OCI-LY3 (cell line): ENCODE measurements around the gene TRIM42.

Experiments
- H2AFZ ChIP-seq: fragments of 200-600, 300-600 bp; shearing (Covaris generic); 2 replicates; pipeline ENCODE4 v1.6.0; 2014; ENCODE audit warnings: antibody characterized with exemption, low read depth, low read length
- H3K27ac ChIP-seq: fragments of 200-600, 300-600 bp; sonication (generic); 2 replicates; pipeline ENCODE4 v1.5.1; 2014; ENCODE audit warnings: mild to moderate bottlenecking, low read length, moderate library complexity, mixed read lengths
- H3K27me3 ChIP-seq: fragments of 200-600, 300-600 bp; sonication (generic); 2 replicates; pipeline ENCODE4 v1.6.1; 2014; ENCODE audit warnings: low read depth, low read length, mixed read lengths
- H3K36me3 ChIP-seq: fragments of 200-600, 300-600 bp; sonication (generic); replicated peaks from 2 replicates; pipeline ENCODE3; 2014; ENCODE audit warnings: low read depth, low read length, mixed read lengths
- H3K4me1 ChIP-seq: fragments of 300-600, 200-600 bp; sonication (generic); 2 replicates; pipeline ENCODE4 v1.6.1; 2014; ENCODE audit warnings: low read length, mixed read lengths
- H3K4me2 ChIP-seq: fragments of 200-600, 300-600 bp; sonication (generic); 2 replicates; pipeline ENCODE4 v1.6.1; 2014; ENCODE audit warnings: low read length, mixed read lengths
- H3K4me3 ChIP-seq: fragments of 300-600, 200-600 bp; sonication (generic); 2 replicates; pipeline ENCODE4 v1.5.1; 2014; ENCODE audit warnings: antibody characterized with exemption, mild to moderate bottlenecking, low read length, moderate library complexity
- H3K79me2 ChIP-seq: fragments of 300-600, 200-600 bp; shearing (Covaris generic); 2 replicates; pipeline ENCODE4 v1.6.1; 2014; ENCODE audit warnings: mild to moderate bottlenecking, low read length, mixed read lengths
- H3K9ac ChIP-seq: fragments of 300-600, 200-600 bp; shearing (Covaris generic); 2 replicates; pipeline ENCODE4 v1.6.0; 2014; ENCODE audit warnings: mild to moderate bottlenecking, low read length, moderate library complexity
- H3K9me3 ChIP-seq: fragments of 200-600, 300-600 bp; shearing (Covaris generic); 2 replicates; pipeline ENCODE4 v1.6.1; 2014; ENCODE audit warnings: low read length, mixed read lengths; ENCODE audit not compliant: insufficient read depth
- H4K20me1 ChIP-seq: fragments of 200-600, 300-600 bp; sonication (generic); 2 replicates; pipeline ENCODE4 v1.6.1; 2016; ENCODE audit warnings: low read length, mixed read lengths; ENCODE audit not compliant: insufficient read depth
- EZH2phosphoT487 ChIP-seq: fragments of 200-600 bp; shearing (Covaris generic); IDR thresholded peaks from 2 replicates; pipeline ENCODE4 v1.6.1; 2018; ENCODE audit warnings: antibody characterized with exemption, mixed run types, low read depth
- TF ChIP-seq, protein P1 (sequence below): fragments of 200-600, 300-600 bp; sonication (generic); IDR thresholded peaks from 2 replicates; pipeline ENCODE4 v1.5.1; 2014; ENCODE audit warnings: antibody characterized with exemption, low read length, low read depth

Gene TRIM42

DNA sequence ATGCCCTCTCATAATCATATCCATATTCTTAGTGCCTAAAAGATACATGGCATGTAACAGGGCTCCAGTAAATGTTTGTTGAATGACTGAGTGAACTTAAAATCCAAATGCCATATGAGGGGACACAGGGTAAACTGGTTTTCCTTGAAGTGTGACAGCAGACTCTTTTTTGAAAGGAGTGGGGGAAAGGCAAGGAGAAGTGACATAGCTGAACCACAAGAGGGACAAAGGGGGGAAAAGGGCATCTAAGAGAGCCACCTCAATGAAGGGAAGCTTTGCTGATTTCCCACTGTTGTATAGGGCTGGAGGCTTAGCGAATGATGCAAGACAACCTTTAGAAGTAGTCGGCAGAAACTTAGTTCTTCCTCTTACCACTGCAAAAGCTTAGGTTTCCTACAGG is 9.1 kb downstream of the TRIM42 start:
- Histone ChIP-seq H3K36me3 (no peaks in the 10 kb centered on the region), H3K79me2 (no peaks in the 10 kb centered on the region), H3K9ac (no peak overlapping the region), H2AFZ (no peak overlapping the region), H3K27ac (no peak overlapping the region), H3K4me3 (no peak overlapping the region), H4K20me1 (no peaks in the 10 kb centered on the region), H3K27me3 (no peaks in the 10 kb centered on the region), H3K4me1 (peaks cover 13% of the 10 kb centered on the region; the same call in 1 of the 2 replicates), H3K9me3 (no peaks in the 10 kb centered on the region), H3K4me2 (no peak overlapping the region)
- TF ChIP-seq EZH2phosphoT487: no peak
- TF ChIP-seq, protein P1, sequence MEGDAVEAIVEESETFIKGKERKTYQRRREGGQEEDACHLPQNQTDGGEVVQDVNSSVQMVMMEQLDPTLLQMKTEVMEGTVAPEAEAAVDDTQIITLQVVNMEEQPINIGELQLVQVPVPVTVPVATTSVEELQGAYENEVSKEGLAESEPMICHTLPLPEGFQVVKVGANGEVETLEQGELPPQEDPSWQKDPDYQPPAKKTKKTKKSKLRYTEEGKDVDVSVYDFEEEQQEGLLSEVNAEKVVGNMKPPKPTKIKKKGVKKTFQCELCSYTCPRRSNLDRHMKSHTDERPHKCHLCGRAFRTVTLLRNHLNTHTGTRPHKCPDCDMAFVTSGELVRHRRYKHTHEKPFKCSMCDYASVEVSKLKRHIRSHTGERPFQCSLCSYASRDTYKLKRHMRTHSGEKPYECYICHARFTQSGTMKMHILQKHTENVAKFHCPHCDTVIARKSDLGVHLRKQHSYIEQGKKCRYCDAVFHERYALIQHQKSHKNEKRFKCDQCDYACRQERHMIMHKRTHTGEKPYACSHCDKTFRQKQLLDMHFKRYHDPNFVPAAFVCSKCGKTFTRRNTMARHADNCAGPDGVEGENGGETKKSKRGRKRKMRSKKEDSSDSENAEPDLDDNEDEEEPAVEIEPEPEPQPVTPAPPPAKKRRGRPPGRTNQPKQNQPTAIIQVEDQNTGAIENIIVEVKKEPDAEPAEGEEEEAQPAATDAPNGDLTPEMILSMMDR: no peak

DNA sequence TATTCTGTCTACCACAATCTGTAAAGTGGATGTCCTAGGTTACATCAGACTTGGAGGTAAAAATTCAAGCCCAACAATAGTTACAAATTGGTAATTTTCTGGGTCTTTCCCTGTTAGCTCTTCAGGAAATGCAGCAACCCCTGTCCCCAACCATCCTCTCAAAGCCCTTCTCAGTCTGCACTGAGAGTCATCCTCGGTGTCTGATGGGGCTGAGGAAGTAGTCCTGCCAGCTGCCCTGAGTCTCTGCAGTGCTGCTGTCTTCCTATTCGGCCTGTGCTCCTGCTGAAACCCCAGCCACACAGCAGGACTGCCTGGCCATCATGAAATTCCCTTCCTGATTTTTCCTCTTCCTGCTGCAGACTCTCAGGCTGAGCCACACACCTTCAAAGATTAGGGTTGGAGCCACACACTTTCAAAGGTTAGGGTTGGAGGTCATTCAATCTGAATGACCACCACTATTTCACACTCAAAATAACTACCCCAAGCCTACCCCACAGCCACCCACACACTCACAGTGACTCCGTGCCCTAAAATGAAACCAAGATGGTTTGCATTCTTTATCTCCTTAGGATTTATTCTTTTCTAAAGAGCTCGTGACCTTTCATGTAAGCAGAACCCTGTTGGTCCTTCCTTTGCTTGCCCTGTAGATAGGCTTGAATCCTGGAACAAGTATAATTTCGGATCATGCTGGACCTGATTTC is 17.6 kb downstream of the TRIM42 start:
- Histone ChIP-seq H3K4me1 (peaks cover 49% of the 10 kb centered on the region), H2AFZ (peak overlapping the region; percentile 10; the same call in 1 of the 2 replicates), H3K36me3 (no peaks in the 10 kb centered on the region), H3K9ac (peak overlapping the region; percentile 68), H3K27me3 (no peaks in the 10 kb centered on the region), H3K79me2 (no peaks in the 10 kb centered on the region), H3K27ac (peak overlapping the region; percentile 91), H3K4me3 (peak overlapping the region; percentile 25; the same call in 1 of the 2 replicates), H4K20me1 (no peaks in the 10 kb centered on the region), H3K4me2 (peak overlapping the region; percentile 70), H3K9me3 (no peaks in the 10 kb centered on the region)
- TF ChIP-seq, protein P1: no peak
- TF ChIP-seq EZH2phosphoT487: no peak

DNA sequence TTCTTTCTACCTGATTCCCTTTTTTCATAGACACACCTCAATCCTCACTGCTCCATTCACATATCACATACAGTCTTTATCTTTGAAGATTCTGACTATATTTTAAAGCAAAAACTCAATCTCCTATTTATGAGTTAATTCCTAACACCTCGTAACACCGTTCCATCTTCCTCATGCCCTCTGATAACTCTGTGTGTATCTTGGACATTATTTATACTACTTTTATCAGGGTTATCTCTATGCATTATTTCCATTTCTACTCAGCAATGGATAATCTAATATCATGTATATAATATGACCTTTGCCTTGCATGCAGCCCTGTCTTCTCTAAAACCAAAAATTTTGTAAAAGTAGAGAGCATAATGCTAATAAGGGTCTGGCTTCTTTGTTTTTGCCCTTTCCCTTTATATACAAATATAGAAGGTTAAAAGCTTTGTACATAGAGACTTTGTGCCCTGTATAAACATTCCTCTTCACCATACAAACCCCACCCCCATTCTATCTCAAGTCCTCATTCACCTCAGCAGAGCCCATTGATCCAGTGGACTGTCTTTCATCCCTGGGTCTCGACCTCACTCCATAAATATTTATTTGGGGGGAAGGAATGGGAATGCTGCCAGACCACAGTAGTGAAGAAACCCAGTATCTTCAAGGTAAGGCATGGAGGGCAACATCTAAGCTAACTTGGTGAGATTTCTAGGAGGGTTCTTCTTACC is 21.8 kb downstream of the TRIM42 start:
- TF ChIP-seq EZH2phosphoT487: no peak
- TF ChIP-seq, protein P1: no peak
- Histone ChIP-seq H3K9ac (no peak overlapping the region), H3K36me3 (no peaks in the 10 kb centered on the region), H3K4me3 (no peak overlapping the region), H3K9me3 (no peaks in the 10 kb centered on the region), H3K4me1 (peaks cover 35% of the 10 kb centered on the region), H3K79me2 (no peaks in the 10 kb centered on the region), H3K27me3 (no peaks in the 10 kb centered on the region), H2AFZ (no peak overlapping the region), H4K20me1 (no peaks in the 10 kb centered on the region), H3K27ac (no peak overlapping the region), H3K4me2 (no peak overlapping the region)

DNA sequence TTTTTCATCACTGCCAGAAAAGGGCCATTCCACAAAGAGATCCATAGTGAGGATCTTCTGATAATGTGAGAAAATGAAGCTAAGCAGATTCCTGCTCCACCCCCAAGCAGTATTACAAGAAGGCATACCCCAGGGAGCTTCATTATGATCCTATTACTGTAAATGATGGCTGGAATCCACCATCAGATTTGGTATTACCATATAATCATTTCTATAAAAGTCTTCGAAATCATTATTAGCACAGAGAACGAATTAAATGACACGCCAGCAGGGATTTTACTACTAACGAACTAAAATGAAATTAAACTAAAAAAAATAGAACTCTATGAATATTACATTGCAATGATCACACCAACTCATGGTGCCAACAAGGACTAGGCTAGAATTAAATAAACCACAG is 24.4 kb downstream of the TRIM42 start:
- H3K27ac ChIP-seq: no peak overlapping the region
- H3K79me2 ChIP-seq: no peaks in the 10 kb centered on the region

More for the DNA sequence above, 24.4 kb downstream of the TRIM42 start:
- Histone ChIP-seq H3K9me3 (peaks cover 5% of the 10 kb centered on the region; the same call in 1 of the 2 replicates), H3K36me3 (no peaks in the 10 kb centered on the region), H3K27me3 (no peaks in the 10 kb centered on the region), H3K4me1 (peaks cover 13% of the 10 kb centered on the region), H3K9ac (no peak overlapping the region), H2AFZ (no peak overlapping the region), H3K4me3 (no peak overlapping the region), H4K20me1 (no peaks in the 10 kb centered on the region), H3K4me2 (no peak overlapping the region)
- no peak for TF ChIP-seq EZH2phosphoT487
- TF ChIP-seq, protein P1: no peak
